HL-60 (cell line): ENCODE measurements around the gene TTC21A.

ENCODE experiments used
- DNase-seq, 2 experiments: peaks; one replicate each; pipeline ENCODE4 v3.0.0-alpha.2; 2010 to 2020; ENCODE audit warnings: low read depth in 1 of 2, low spot score in 1 of 2
- H3K27ac ChIP-seq: fragments of 250-450 bp; sonication (Bioruptor Pico); replicated peaks from 2 replicates; pipeline ENCODE4 v1.5.1; 2020; ENCODE audit warnings: mild to moderate bottlenecking, moderate library complexity
- H3K27me3 ChIP-seq: fragments of 250-450 bp; sonication (Bioruptor Pico); 2 replicates; pipeline ENCODE4 v1.5.1; 2021; ENCODE audit warnings: mild to moderate bottlenecking, moderate library complexity; ENCODE audit not compliant: insufficient read depth, poor library complexity, severe bottlenecking
- H3K4me3 ChIP-seq: replicated peaks from 2 replicates; pipeline ENCODE4 v1.5.1; 2011; ENCODE audit warnings: mild to moderate bottlenecking, control low read depth, low read length; ENCODE audit not compliant: insufficient read depth
- GABPA ChIP-seq: IDR thresholded peaks from 2 replicates; pipeline ENCODE4 v1.6.1; 2012; ENCODE audit warnings: low read depth
- POLR2AphosphoS5 ChIP-seq: IDR thresholded peaks from 2 replicates; pipeline ENCODE4 v1.6.1; 2012; ENCODE audit warnings: low read depth
- SPI1 ChIP-seq: IDR thresholded peaks from 2 replicates; pipeline ENCODE4 v1.6.1; 2012; ENCODE audit warnings: low read depth, mild to moderate bottlenecking, borderline replicate concordance
- TF ChIP-seq, protein P1 (sequence below): IDR thresholded peaks from one replicate; pipeline ENCODE4 v1.5.1; 2011; ENCODE audit warnings: low read length, control low read depth, inconsistent platforms; ENCODE audit not compliant: insufficient read depth
- TF ChIP-seq, protein P2 (sequence below): IDR thresholded peaks from 2 replicates; pipeline ENCODE4 v1.6.1; 2012; ENCODE audit warnings: low read depth; ENCODE audit not compliant: insufficient replicate concordance

Gene TTC21A

DNA sequence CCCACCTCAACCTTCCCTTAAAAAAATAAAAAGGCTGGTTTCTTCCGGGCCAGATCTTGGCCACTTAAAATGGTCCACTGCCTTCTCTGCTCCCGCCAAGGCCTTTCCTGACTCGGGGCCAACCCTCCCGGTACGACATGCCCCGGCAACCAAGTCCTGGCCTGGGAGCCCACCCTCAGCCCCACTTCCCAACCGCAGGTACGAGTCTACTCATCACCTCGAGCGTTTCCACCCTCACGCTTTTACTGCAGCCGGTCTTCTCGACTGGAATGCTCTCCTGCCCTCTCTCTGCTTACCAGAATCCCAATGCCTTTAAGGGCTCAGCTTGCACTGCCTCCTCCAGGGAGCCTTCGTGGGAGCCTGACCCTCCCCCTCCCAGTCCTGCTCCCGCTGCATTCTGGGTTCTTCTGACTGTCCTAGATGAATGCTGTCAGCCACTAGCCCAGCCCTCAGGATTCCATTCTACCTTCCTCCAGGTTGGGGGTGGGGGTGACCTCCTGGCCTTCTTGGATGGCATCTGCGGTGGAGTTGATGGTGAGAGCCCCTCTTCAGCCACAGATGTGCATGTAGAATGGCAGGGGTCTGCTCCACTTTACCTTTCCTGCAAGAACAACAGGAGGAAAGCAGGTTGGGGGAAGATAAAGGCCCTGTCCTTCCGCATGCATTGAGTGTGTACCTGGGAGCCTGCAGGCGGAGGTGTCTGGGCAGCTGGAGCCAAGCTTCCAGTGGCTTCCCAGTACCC lies 47.0 kb downstream of the TTC21A start:
- DNase-seq, result no peak
- TF ChIP-seq POLR2AphosphoS5 (no peak), SPI1 (no peak), GABPA (no peak)
- TF ChIP-seq, protein P1, sequence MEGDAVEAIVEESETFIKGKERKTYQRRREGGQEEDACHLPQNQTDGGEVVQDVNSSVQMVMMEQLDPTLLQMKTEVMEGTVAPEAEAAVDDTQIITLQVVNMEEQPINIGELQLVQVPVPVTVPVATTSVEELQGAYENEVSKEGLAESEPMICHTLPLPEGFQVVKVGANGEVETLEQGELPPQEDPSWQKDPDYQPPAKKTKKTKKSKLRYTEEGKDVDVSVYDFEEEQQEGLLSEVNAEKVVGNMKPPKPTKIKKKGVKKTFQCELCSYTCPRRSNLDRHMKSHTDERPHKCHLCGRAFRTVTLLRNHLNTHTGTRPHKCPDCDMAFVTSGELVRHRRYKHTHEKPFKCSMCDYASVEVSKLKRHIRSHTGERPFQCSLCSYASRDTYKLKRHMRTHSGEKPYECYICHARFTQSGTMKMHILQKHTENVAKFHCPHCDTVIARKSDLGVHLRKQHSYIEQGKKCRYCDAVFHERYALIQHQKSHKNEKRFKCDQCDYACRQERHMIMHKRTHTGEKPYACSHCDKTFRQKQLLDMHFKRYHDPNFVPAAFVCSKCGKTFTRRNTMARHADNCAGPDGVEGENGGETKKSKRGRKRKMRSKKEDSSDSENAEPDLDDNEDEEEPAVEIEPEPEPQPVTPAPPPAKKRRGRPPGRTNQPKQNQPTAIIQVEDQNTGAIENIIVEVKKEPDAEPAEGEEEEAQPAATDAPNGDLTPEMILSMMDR, result no peak
- TF ChIP-seq, protein P2, sequence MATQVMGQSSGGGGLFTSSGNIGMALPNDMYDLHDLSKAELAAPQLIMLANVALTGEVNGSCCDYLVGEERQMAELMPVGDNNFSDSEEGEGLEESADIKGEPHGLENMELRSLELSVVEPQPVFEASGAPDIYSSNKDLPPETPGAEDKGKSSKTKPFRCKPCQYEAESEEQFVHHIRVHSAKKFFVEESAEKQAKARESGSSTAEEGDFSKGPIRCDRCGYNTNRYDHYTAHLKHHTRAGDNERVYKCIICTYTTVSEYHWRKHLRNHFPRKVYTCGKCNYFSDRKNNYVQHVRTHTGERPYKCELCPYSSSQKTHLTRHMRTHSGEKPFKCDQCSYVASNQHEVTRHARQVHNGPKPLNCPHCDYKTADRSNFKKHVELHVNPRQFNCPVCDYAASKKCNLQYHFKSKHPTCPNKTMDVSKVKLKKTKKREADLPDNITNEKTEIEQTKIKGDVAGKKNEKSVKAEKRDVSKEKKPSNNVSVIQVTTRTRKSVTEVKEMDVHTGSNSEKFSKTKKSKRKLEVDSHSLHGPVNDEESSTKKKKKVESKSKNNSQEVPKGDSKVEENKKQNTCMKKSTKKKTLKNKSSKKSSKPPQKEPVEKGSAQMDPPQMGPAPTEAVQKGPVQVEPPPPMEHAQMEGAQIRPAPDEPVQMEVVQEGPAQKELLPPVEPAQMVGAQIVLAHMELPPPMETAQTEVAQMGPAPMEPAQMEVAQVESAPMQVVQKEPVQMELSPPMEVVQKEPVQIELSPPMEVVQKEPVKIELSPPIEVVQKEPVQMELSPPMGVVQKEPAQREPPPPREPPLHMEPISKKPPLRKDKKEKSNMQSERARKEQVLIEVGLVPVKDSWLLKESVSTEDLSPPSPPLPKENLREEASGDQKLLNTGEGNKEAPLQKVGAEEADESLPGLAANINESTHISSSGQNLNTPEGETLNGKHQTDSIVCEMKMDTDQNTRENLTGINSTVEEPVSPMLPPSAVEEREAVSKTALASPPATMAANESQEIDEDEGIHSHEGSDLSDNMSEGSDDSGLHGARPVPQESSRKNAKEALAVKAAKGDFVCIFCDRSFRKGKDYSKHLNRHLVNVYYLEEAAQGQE, result no peak
- Histone ChIP-seq H3K27ac (no peak overlapping the region), H3K27me3 (no peaks in the 10 kb centered on the region), H3K4me3 (no peak overlapping the region)

DNA sequence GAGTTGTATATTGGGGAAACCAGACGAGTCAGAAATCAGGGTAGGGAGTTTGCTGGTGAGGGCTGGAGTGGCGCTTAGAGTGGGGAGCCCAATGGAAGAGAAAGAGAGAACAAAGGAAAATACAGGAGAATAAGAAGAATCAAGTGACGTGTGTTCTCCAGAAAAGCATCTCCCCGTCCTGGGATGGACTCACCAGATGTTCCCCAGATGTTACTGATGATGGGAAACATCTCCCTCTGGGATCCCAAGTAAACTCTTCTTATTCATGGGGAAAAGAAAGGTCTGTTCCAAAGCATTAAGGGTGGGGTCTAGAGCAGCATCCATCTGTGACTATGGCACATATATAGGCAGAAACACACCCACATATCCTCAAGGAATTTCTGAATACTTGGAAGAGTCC lies 48.9 kb downstream of the TTC21A start:
- TF ChIP-seq SPI1, result no peak
- TF ChIP-seq POLR2AphosphoS5, result no peak
- no peak for TF ChIP-seq GABPA
- TF ChIP-seq, protein P2, result no peak
- TF ChIP-seq, protein P1, result no peak
- H3K4me3 ChIP-seq, result no peak overlapping the region
- no peak overlapping the region for H3K27ac ChIP-seq
- H3K27me3 ChIP-seq, result no peaks in the 10 kb centered on the region
- no peak for DNase-seq

DNA sequence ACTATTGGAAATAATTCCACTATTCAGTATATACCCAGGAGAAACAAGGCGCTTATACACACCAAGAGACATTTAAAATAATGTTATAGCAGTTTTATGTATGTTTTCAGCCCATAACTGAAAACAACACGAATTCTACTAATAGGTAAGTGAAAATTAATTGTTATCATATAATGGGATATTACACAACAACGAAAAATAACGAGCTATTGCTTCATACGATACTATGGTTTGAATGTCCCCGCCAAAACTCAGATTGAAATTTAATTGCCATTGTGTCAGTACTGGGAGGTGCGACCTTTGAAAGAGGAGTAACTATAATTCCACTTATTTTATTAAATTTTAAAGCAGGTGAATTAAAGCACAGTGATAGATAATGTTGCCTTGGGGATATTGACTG lies 49.9 kb downstream of the TTC21A start:
- no peak for TF ChIP-seq GABPA
- TF ChIP-seq POLR2AphosphoS5, result no peak
- Histone ChIP-seq H3K27me3 (no peaks in the 10 kb centered on the region), H3K4me3 (no peak overlapping the region), H3K27ac (no peak overlapping the region)
- no peak for DNase-seq

DNA sequence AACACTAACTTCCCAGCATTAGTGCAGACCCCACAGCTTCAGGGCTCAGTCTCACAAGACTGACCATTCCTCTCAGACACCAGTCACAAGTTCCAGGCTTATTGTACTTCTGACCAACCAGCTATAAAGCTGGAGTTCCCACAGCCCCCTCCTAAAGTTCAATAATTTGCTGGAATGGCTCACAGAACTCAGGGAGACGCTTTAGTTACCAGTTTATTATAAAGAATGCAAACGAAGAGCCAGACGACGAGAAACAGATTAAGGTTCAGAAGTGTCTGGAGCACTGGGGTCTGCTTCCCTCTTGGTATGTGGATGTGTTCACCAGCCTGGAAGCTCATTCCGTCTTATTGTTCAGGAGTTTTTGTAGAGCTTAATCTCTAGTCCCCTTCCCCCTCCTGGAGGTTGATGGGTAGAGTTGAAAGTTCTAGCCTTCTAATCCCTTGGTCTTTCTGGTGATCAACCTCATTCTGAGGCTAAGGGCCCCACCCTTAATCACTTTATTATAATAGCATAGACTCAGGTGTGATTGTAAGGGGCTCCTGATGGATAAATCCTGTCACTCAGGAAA lies 50.8 kb downstream of the TTC21A start:
- no peak for TF ChIP-seq POLR2AphosphoS5
- TF ChIP-seq GABPA, result no peak
- TF ChIP-seq, protein P2, result no peak
- TF ChIP-seq, protein P1, result no peak
- no peak for TF ChIP-seq SPI1
- H3K27me3 ChIP-seq, result no peaks in the 10 kb centered on the region
- no peak overlapping the region for H3K4me3 ChIP-seq
- DNase-seq, result no peak
- H3K27ac ChIP-seq, result no peak overlapping the region
